Hippocampal formation (tissue), 2 donors: ENCODE data around the gene ASAP3.

Experiments used
- DNase-seq, 2 donors: peaks; one replicate each; lab custom pipeline; 2025; lab: John Stamatoyannopoulos, UW

Gene ASAP3

GRCh38 chr1:23423415-23424292, 60.3 kb downstream of the ASAP3 start:
- no peak for DNase-seq

GRCh38 chr1:23422941-23423340, 61.0 kb downstream of the ASAP3 start:
- DNase-seq, result no peak

- no peak for DNase-seq
These were observed 61.6 kb downstream of the ASAP3 start for GRCh38 chr1:23422241-23422877.

DNA sequence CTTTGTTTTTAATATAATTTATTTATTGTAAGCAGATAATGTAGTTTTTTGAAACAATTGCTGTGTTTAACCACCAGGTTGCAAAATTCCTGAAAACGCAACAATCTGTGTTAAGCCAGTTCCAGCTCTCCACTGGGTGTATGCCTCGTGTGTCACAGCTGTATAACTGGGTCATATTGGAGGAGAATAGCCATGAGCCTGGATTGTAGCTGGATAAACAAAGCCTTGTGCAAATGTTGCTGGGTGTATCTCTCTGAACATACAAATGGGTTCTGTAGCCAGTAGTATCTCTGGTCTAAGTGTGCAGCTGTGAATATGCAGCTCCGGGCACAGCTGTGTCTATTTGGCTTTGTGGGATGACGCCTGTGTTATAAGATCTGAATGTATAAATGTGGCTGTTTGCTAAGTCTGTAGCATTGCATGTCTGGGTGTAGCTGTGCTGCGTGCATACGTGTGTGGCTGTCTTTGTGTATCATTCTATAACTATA, 62.2 kb downstream of the ASAP3 start:
- DNase-seq, result peak in 1 of 2 donors; percentile 22

DNA sequence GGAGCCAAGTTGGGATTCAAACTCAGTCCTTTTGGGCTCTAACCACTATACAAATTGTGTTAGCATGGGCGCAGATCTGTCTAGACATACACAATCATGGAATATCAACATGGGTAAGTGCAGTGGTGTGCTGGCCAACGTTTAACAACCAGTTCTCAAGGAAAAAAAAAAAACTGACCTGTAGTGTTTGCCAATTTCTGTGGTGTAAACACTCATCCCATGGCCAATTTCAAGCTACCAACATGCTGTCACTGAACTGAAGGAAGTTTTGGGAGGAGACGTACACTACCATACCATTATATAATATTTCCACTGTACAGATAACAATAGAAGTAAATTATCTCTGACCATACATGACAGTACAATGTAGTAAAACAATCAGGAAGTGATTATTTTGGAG, 62.6 kb downstream of the ASAP3 start:
- DNase-seq, result no peak

GRCh38 chr1:23420778-23421177, 63.2 kb downstream of the ASAP3 start:
- DNase-seq, result no peak

- DNase-seq, result no peak
These were observed 64.8 kb downstream of the ASAP3 start for GRCh38 chr1:23419180-23419579.

GRCh38 chr1:23417570-23417969, 66.4 kb downstream of the ASAP3 start:
- DNase-seq, result no peak

GRCh38 chr1:23416964-23417363, 67.0 kb downstream of the ASAP3 start:
- no peak for DNase-seq

- no peak for DNase-seq
These were observed 75.1 kb downstream of the ASAP3 start for GRCh38 chr1:23408797-23409290.

- no peak for DNase-seq
These were observed 76.9 kb downstream of the ASAP3 start for GRCh38 chr1:23407016-23407630.

GRCh38 chr1:23405946-23406345, 78.0 kb downstream of the ASAP3 start:
- no peak for DNase-seq

- DNase-seq, result peak; percentile 49 to 74
These were observed 80.1 kb downstream of the ASAP3 start for GRCh38 chr1:23403735-23404486.

DNA sequence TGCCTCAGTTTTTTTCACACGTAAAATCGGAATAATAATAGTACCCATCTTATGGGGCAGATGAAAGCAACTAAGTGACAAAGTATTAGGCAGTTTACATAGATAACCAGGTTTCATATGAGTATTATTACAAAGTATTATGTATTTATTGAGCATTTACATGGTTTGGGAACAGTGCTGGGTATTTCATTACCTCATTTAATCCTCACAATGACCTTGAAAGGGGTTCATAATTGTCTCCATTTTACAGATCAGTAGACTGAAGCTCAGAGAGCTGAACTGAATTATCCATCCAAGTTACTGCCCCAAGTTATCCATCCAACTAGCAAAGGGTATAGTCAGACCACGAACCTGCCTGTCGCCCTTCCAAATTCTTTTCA, 80.6 kb downstream of the ASAP3 start:
- DNase-seq, result no peak

- DNase-seq, result no peak
These were observed 81.0 kb downstream of the ASAP3 start for GRCh38 chr1:23403038-23403336.

GRCh38 chr1:23402286-23403037, 81.5 kb downstream of the ASAP3 start:
- DNase-seq, result no peak

DNA sequence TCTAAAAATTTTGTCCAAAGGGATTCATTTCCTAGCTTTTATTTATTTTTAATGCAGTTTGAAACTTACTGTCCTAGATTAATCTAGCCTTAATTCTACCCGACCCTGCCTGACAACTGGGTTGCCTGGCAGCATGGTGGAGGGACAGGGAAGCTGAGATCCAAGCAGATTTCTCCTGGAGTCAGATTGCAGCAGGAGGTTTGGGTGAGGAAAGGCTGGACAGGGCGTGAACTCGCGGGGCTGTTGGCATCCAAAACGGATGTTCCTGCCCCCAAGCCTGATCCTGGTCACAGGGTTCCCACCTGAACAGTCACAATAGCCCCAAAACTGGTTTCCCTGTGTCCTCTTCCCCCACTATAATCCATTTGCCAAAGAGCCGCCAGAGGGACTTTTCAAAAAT, 82.7 kb downstream of the ASAP3 start:
- no peak for DNase-seq

DNA sequence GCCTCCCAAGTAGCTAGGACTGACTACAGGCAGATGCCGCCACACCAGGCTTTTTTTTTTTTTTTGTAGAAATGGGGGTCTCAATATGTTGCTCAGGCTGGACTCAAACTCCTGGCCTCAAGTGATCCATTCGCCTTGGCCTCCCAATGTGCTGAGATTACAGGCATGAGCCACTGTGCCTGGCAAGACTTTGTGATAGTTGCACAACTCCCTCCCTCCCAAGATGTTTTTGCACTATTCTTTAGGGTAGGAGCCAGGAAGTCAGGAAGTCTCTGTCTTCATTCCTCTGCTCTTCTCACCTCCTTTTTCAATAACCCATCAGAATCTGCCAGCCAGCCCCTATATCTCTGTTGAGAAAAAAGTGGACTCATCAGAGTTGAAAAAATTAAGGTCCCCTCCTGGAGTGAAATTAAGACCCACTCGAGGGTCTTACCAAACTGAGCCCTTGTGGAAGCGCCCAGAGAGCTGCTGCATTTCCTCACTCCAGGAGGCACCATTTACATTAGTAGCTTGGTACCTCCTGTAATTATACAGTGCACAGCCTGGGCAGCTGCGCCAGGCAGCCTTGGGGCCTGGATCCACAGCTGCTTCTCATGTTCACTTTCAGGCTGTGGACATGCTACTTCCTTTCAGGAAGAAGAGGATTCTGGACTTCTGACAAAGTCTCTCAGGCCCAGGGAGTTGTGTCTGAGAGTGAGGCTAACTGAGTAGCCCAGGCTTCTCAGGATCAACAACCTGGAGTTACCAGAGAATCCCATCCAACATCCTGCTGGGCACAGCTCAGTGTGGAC, 83.5 kb downstream of the ASAP3 start:
- no peak for DNase-seq

DNA sequence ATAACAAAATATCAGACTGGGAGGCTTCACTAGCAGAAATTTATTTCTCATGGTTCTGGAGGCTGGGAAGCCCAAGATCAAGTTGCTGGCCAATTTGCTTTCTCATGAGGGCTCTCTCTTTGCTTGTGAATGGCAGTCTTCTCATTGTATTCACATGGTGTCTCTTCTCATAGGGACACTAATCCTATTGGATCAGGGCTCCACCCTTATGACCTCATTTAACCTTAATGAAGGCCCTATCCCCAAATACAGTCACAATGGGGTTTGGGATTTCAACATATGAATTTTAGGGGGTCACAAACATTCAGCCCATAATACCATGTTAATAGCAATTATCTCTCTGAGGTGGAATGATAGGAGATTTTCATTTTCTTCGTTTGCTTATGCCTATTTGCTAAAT, 84.8 kb downstream of the ASAP3 start:
- no peak for DNase-seq

DNA sequence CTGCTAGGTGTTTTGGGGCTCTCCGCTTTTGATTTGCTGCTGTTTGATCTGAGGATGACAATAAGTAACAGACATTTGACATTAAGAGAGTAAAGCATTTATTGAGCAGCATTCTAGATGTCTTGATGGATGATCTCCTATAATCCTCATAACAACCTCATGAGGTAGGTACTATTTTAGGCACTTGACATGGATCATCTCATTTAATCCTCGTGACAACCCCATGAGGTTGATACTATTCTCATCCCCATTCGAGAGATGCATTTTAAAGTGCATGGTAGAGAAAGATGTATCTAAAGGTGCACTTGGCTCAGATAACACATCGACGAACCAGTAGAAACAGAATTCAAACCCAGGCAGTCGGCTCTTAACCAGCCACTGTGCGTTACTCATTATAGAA, 86.1 kb downstream of the ASAP3 start:
- no peak for DNase-seq

DNA sequence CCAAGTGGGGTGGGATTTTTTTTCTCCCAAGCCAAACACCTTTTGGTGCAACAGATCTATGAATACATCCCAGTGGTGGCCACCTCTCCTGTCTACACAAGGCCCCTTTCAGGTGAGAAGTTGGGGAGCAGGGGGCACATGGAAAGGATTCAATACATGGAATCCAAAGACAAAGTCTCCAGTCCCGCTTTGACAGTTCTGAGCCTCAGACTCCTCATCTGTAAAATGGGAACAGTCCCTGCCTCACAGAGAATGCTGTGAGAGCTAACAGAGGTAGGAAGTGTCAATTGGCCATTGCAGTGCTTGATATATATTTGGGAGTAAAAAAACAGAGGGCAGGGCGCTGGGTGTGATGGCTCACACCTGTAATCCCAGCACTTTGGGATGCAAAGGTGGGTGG, 87.6 kb downstream of the ASAP3 start:
- DNase-seq, result no peak
